NOMO-1 treated with DMSO at 0.1 percent for 48 hours (cell line): ENCODE measurements around the gene RELL1.

Source experiments
- DNase-seq: peaks from one replicate; lab custom pipeline; 2025; ENCODE audit not compliant: unreplicated experiment; lab: John Stamatoyannopoulos, UW

Gene RELL1

DNA sequence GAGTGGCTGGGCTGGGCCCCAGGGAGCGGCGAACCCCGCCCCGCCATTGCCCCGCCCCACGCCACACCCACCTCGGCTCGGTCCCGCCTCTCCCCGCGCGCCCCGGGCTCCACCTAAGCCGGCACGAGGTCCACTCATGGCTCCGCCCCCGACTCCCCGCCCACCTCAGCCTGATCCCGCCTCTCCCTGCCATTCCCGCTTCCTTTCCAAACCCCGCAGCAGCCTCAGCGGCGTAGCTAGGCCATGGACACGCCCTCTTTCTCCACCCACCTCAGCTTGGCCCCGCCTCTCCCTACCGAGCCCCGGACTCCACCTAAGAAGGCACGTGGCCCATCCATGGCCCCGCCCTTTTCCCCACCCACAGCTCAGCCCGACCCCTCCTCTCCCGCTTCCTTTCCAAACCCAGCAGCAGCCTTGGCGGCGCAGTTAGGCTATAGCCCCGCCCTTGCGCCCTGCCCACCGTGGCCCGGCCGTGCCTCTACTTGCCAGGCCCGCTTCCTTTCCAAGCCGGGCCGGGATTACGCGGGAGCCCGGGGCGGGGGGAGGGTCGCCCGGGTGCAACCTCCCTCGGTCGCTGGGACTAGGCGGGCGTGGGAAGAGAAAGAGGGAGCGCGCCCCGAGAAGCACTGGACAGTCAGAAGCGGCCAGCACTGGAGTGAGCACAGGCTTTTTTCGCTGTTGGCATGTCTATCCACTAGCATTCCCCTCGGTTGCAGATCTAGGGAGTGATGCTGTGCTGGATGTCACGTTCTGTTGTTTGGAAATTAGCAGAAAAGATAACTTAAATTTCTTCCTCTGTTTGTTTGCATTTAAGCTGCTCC is at the start of gene RELL1:
RELL1 (minus strand) TSS at position 4 of the 821 bp plus-strand sequence. CDS start 89 bp downstream, outside the sequence.
- DNase-seq: peak; percentile 98

DNA sequence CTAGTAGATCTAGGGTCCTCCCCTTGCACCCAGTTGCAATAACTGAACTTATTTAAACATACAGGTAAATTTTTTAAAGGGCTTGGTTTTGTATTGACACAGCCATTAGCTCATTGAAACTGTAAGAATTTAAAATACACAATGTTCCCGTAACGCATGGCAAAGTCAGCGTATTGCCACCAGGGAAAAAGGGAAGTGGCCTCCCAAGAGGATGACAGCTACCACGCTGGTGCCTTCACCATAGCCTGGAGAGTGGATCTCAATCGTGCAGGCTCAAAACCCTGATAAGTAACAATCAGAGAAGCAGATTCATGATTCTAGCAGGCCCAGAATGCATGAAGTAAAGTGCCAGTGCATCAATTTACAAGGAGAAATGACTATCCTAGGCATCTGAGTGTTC is 49.4 kb upstream of the RELL1 start:
- DNase-seq: peak; percentile 17

DNA sequence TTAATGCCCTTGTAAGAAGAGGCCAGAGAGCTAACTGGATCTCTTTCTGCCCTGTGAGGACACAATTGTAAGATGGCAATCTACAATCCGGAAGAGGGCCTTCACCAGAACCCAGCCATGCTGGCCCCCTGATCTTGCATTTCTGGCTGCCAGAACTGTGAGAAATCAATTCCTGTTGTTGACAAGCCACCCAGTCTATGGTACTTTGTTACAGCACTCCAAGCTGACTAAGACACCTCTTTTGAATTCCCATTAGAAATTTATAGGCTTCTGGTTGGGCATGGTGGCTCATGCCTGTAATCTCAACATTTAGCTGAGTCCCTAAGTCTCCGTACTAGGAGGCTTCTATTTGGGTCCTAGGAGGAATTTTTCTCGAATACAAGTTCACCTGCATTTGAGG is 48.8 kb upstream of the RELL1 start:
- DNase-seq: no peak

DNA sequence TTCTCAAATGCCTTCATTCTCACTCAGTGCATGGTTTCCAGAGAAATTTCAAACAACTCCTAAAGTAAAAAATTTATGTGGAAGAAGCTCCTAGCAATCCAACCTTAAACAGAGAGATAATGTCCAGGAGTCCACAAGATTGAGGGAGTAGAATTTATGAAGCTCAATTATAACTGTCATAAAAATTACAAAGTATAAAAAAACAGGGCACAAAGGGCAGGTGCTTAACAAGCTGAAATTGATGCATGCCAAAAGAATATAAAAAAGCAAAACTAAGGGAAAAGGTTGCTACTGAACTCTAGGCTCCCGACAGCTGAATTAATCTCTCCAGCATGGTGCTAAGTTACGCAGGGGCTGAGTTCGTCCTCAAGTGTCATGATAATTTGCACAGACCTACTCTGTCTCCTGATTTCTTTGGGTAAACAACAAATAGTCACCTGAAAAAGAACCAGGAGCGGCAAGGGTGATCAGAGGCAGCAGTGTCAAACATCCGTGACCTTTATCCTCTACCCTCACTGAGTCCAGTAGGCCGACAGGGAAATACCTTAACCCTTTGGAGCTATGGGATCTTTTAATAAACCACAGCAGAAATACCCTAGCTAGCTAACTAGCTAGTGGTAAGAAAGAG is 47.2 kb upstream of the RELL1 start:
- no peak for DNase-seq

DNA sequence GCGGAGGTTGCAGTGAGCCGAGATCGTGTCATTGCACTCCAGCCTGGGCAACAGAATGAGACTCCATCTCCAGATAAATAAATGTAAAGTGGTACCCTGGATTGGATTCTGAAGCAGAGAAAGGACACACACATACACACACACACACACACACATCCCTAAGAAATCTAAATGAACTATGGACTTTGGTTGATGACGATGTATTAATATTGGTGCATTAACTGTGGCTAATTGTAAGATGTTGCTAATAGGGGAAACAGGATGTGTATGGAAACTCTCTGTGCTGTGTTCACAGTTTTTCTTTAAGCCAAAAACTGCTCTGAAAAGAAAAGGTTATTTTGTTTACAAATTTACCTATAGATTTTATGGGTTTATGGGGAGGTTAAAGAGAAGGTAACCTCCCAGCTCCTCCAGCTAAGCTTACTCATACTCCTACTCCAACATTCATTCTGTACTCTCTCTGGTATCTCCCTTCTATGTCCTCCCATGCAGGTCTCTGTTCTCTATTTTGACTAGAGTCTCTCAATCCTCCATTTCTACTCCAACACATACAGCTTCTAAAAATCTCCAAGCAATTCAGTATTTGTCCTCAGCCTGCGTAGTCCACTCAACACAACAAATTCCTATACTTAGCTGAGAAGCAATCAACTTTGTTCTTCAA is 46.5 kb upstream of the RELL1 start:
- DNase-seq: no peak

- no peak for DNase-seq
These were observed 43.5 kb upstream of the RELL1 start for GRCh38 chr4:37729649-37730004.

DNA sequence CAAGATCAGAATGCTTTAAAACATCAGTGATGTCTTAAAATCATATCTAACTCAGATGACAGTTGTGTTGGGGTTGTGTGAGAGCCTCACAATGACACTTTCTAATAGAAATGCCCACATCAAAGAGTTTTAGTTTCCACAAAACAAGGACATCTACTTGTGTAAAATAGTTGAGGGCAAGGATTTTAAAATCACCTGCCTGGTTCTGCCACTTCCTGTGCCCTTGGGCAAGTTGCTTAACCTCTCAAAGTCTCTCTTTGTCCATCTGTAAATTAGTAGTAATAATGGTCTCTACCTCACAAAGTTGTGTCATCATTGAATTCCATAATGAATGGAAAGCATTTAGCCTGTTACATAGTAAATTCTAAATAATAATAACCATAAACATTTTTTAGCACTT is 41.9 kb upstream of the RELL1 start:
- peak; percentile 5 for DNase-seq

GRCh38 chr4:37727635-37728034 is 41.5 kb upstream of the RELL1 start:
- no peak for DNase-seq

- no peak for DNase-seq
These were observed 40.5 kb upstream of the RELL1 start for GRCh38 chr4:37726666-37727065.

DNA sequence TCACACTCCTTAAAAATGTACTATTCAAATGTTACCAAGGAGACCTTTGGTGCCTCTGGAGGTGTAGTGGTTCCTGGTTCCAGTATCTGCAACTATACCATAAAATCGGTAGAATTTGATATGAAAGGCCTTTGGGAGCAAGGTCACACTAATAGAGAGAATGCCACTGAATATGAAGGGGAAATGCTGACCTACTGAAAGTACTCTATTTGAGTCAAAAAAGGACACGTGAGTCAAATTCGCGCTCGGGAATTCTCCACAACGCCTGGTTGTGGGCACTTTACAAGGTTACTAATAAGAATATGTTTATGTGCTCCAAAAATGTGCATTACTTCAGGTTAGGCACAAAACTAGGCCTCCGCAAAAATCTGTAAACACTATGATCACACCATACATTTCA is 39.5 kb upstream of the RELL1 start:
- no peak for DNase-seq

DNA sequence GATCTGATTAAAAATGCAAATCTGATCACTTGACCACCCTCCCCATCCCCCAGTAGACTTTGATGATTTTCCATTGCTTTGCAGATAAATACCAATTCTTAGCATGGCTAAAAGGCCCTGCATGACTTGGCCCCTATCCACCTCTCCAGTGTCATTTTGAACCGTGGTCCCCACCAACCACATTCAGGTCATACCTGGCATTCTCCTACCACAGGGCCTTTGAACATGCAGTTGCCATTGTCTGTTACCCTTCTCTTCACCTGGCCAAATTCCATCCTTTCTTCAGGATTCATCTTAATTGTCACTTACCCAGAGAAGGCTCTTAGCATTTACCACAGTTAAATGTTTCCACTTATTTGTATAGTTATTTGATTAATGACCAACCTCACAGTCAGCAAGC is 36.9 kb upstream of the RELL1 start:
- no peak for DNase-seq

GRCh38 chr4:37721995-37722638 is 35.9 kb upstream of the RELL1 start:
- DNase-seq: no peak

- DNase-seq: no peak
These were observed 32.8 kb upstream of the RELL1 start for GRCh38 chr4:37719021-37719420.

- DNase-seq: no peak
These were observed 31.4 kb upstream of the RELL1 start for GRCh38 chr4:37717576-37717975.

DNA sequence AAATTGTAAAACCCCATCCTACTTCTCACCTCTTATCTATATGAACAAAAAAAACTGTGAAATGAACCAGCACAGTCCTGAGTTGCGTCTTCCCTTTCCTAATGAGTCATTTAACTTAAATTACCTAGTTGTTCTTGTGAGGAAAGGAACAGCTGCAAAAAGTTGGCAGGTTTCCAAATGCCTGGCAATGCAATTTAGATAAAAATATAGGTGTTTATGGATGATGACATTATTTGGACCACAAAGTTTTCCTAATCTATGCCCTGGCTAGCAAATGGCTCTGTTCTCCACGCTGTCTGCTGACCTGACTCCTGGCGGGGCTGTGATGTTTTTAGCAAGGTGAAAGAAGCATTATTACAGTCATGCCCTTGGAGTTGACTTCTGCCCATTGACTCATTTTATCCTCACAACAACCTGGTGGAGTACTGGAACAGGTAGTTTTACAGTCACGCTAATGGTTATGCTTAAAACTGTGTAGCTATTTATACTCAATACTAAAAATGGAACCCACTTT is 29.8 kb upstream of the RELL1 start:
- DNase-seq: peak; percentile 57

DNA sequence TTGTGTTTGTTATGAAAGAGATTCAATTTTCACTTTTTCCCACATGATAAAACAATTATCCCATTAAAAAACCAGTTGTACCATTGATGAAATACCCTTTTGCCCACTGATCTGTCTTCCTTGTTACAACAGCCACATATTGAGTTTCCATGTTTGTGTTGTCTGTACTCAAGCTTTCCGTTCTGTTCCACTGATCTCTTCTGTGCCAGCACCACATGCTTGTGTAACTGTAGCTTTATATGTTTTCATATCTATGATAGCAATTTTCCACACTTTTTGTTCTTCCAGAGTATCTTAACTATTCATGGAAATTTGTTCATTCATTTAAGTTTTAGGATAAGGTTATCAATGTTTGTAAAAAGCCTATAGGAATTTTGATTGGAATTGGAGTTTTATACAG is 24.3 kb upstream of the RELL1 start:
- DNase-seq: no peak

- DNase-seq: no peak
These were observed 19.9 kb upstream of the RELL1 start for GRCh38 chr4:37706032-37706431.

GRCh38 chr4:37705571-37705970 is 19.4 kb upstream of the RELL1 start:
- no peak for DNase-seq

DNA sequence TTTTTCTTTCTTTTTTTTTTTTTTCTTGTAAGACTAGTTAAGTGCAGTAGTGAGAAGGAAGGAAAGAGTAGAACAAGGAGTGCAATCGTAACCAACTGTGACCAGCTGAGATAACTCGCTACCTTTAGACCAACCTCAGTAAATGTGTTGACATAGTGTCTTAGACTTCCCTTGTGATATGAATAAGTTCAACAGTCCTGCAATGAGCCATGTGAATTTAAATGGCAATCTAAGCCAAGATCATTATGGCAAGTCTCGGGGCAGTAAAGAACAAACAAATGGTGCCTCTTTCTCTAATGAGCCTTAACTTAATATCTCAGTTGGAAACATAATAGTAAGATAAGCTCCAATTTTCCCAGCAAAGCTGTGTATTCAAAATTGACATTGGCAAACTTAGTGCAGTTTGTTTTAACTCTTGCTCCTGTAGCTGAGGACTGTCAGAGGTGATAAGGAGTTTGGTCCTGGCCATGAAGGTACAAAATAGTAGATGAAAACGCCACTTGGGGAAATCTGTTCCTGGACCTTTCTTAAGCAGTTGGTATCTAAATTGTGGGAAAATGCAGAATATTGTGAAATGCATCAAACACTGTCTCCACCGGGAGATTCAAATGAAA is 13.8 kb upstream of the RELL1 start:
- DNase-seq: no peak

GRCh38 chr4:37697566-37697965 is 11.4 kb upstream of the RELL1 start:
- no peak for DNase-seq
